NAMALWA (cell line): ENCODE data around the gene NR6A1.
"Not testable (repeated sequence)": the region's sequence is repeated elsewhere in the genome, so short reads cannot be mapped to it uniquely, and the experiment has no call there.

ENCODE experiments used
- DNase-seq: peaks from one replicate; pipeline ENCODE4 v3.0.0-alpha.2; 2015; ENCODE audit warnings: low spot score

Gene NR6A1

GRCh38 chr9:124776954-124777648, 6.0 kb upstream of the NR6A1 start, which contains the start of gene OLFML2A:
TSS of gene OLFML2A (plus strand) at chr9:124777133. CDS start at chr9:124777271, 138 bp downstream.
- DNase-seq, result no peak

- DNase-seq, result no peak
Measured at GRCh38 chr9:124776618-124776953, 5.5 kb upstream of the NR6A1 start.

GRCh38 chr9:124774129-124774978, 3.2 kb upstream of the NR6A1 start:
- DNase-seq, result peak; percentile 89

GRCh38 chr9:124773473-124774128, 2.5 kb upstream of the NR6A1 start:
- no peak for DNase-seq

GRCh38 chr9:124772877-124773276, 1.8 kb upstream of the NR6A1 start:
- DNase-seq, result not testable (repeated sequence)

- no peak for DNase-seq
Measured at GRCh38 chr9:124771867-124772679, 962 bp upstream of the NR6A1 start.

GRCh38 chr9:124770359-124771020, 621 bp downstream of the NR6A1 start:
- peak; percentile 67 for DNase-seq

GRCh38 chr9:124769549-124770358, 1.4 kb downstream of the NR6A1 start:
- peak; percentile 61 for DNase-seq

GRCh38 chr9:124768750-124769548, 2.2 kb downstream of the NR6A1 start:
- no peak for DNase-seq

GRCh38 chr9:124768334-124768733, 2.8 kb downstream of the NR6A1 start:
- peak; percentile 36 for DNase-seq

GRCh38 chr9:124767821-124768220, 3.3 kb downstream of the NR6A1 start:
- DNase-seq, result no peak

- DNase-seq, result peak; percentile 72
Measured at GRCh38 chr9:124766815-124767554, 4.1 kb downstream of the NR6A1 start.

- no peak for DNase-seq
Measured at GRCh38 chr9:124766326-124766725, 4.8 kb downstream of the NR6A1 start.

GRCh38 chr9:124765439-124765835, 5.7 kb downstream of the NR6A1 start:
- DNase-seq, result no peak

GRCh38 chr9:124764774-124765438, 6.2 kb downstream of the NR6A1 start:
- peak; percentile 91 for DNase-seq

- no peak for DNase-seq
Measured at GRCh38 chr9:124762633-124763032, 8.5 kb downstream of the NR6A1 start.

- DNase-seq, result no peak
Measured at GRCh38 chr9:124761710-124762109, 9.4 kb downstream of the NR6A1 start.

GRCh38 chr9:124761196-124761595, 9.9 kb downstream of the NR6A1 start:
- DNase-seq, result no peak
